RWPE1 (cell line): Measurements from ENCODE around the gene SLC2A13.

Experiments used
- CTCF ChIA-PET: fragments of 350-600 bp; sonication (Branson Sonifier 250); formaldehyde crosslinking; extraction: SDS; loops from one replicate; lab custom pipeline; 2021; lab: Yijun Ruan, JAX
- POLR2A ChIA-PET: fragments of 400-600 bp; formaldehyde crosslinking; extraction: SDS; loops from one replicate; lab custom pipeline; 2020; ENCODE audit warnings: antibody characterized with exemption; ENCODE audit not compliant: low non-redundant PET; lab: Yijun Ruan, JAX
- DNase-seq: peaks from one replicate; pipeline ENCODE4 v3.0.0; 2012; ENCODE audit warnings: low spot score
- H3K27ac ChIP-seq: fragments of 450-650 bp; 2 replicates; pipeline ENCODE4 v1.5.1; 2017
- CTCF ChIP-seq: fragments of 450-650 bp; conservative IDR thresholded peaks from 2 replicates; pipeline ENCODE4 v1.5.1; 2017; ENCODE audit warnings: low read depth, mild to moderate bottlenecking

The SLC2A13 gene

GRCh38 chr12:40101747-40102146, 4.1 kb downstream of the SLC2A13 start:
- ChIA-PET CTCF (no interaction called here), POLR2A (no interaction called here)
- no peak overlapping the region for H3K27ac ChIP-seq
- TF ChIP-seq CTCF: no peak
- no peak for DNase-seq

GRCh38 chr12:40099423-40099853, 6.4 kb downstream of the SLC2A13 start:
- CTCF ChIA-PET: no interaction called here
- POLR2A ChIA-PET: no interaction called here
- no peak for TF ChIP-seq CTCF
- H3K27ac ChIP-seq: no peak overlapping the region
- DNase-seq: no peak

- POLR2A ChIA-PET: no interaction called here
- no peak for DNase-seq
- CTCF ChIA-PET: no interaction called here
Observed at GRCh38 chr12:40098406-40099145, 7.3 kb downstream of the SLC2A13 start.

GRCh38 chr12:40093512-40093911, 12.4 kb downstream of the SLC2A13 start:
- POLR2A ChIA-PET: no interaction called here
- no peak for TF ChIP-seq CTCF
- H3K27ac ChIP-seq: no peak overlapping the region
- CTCF ChIA-PET: interaction anchor here (1.0 kb wide), 1 partner anchor 14 kb away, joined by 3 read pairs; no protein-coding TSS in a partner anchor
- DNase-seq: no peak

More at GRCh38 chr12:40098406-40099145, 7.3 kb downstream of the SLC2A13 start:
- no peak for TF ChIP-seq CTCF
- H3K27ac ChIP-seq: no peak overlapping the region

GRCh38 chr12:40086471-40086870, 19.4 kb downstream of the SLC2A13 start:
- no peak for TF ChIP-seq CTCF
- DNase-seq: no peak
- ChIA-PET CTCF (interaction anchor here (0.6 kb wide), 2 partner anchors 20 to 149 kb away, joined by 3 read pairs; no protein-coding TSS in a partner anchor), POLR2A (no interaction called here)
- H3K27ac ChIP-seq: no peak overlapping the region

- CTCF ChIA-PET: no interaction called here
- TF ChIP-seq CTCF: no peak
- H3K27ac ChIP-seq: no peak overlapping the region
- no peak for DNase-seq
- POLR2A ChIA-PET: no interaction called here
Observed at GRCh38 chr12:40078266-40078665, 27.6 kb downstream of the SLC2A13 start.
